H1 (cell line): ENCODE results near the gene NDUFA8. TPM values are rescaled to one million over a fixed set of nuclear protein-coding genes. Genes with fewer than 3 reads are reported as not detected.

Experiments used
- EP300 ChIP-seq, 2 experiments: IDR thresholded peaks; 1 replicate in 1 of 2; 2 replicates in 1 of 2; pipeline ENCODE4 v1.6.1; 2011 to 2012; ENCODE audit warnings: low read depth in 2 of 2, low read length in 2 of 2, mild to moderate bottlenecking in 2 of 2, borderline replicate concordance in 1 of 2, inconsistent platforms in 1 of 2, moderate library complexity in 1 of 2
- TAF7 ChIP-seq: optimal IDR thresholded peaks from 2 replicates; pipeline ENCODE3; 2011; ENCODE audit warnings: low read depth, mild to moderate bottlenecking, inconsistent platforms, low read length, moderate library complexity, borderline replicate concordance
- TEAD4 ChIP-seq: IDR thresholded peaks from 2 replicates; pipeline ENCODE4 v1.6.1; 2012; ENCODE audit warnings: low read depth, low read length, inconsistent platforms, mixed read lengths
- polyA plus RNA-seq, 7 experiments: library from polyadenylated mRNA; depleted of rRNA in 3 of 7; stranded (reverse) in 5 of 7; unstranded in 2 of 7; fragments of >200 nt in 5 of 7; fragments of 200-250 nt in 2 of 7; gene quantifications; 1 replicate in 5 of 7; 2 replicates in 1 of 7; 4 replicates in 1 of 7; pipeline versions ENCODE4 v1.2.1 to v1.2.3, GENCODE V29; 2011 to 2013; ENCODE audit warnings: missing spikeins in 2 of 7, mixed read lengths in 2 of 7
- total RNA-seq: library from RNA; stranded (reverse); fragmentation: NEBNext Ultra II Directional; extraction: Animal tissue kit (Norgen Biotek cat#: 25700); gene quantifications from 2 replicates; pipeline ENCODE4 v1.2.1, GENCODE V29; 2021

NDUFA8 gene
- total and polyA plus RNA-seq, 2 of the 8 experiments (the other 6 are each of a cell fraction or from before 2014, with no cell fraction given) = 61.0 to 73.8 TPM

- TF ChIP-seq TAF7 (no peak), EP300 (IDR thresholded peaks at IDR 0.05; ENCODE audit: borderline replicate concordance in 1 of 2, low read depth in 2 of 2, low read length in 2 of 2) (no peak), TEAD4 (no peak)
- TF ChIP-seq, all 59 proteins: peak for 0
Observed at GRCh38 chr9:122122468-122122867, 37.1 kb downstream of the NDUFA8 start (continued).
